Lower leg skin (tissue), 4 donors: ENCODE data around the gene IL31. TPM values are rescaled to one million over a fixed set of nuclear protein-coding genes. Genes with fewer than 3 reads are reported as not detected.
A peak's percentile ranks its signal among the peaks of the same experiment; 100 is the strongest.

Experiments
- DNase-seq, 2 donors: peaks; one replicate each; pipeline ENCODE4 v3.0.0-alpha.2; 2019; ENCODE audit warnings: low spot score in 2 of 2
- H3K4me3 ChIP-seq: fragments of 200-600 bp; sonication (generic); 2 replicates; pipeline ENCODE4 v1.5.1; 2017; ENCODE audit warnings: mild to moderate bottlenecking, low read depth; ENCODE audit not compliant: poor library complexity, severe bottlenecking
- CTCF ChIP-seq, 3 donors: fragments of 450-650 bp; IDR thresholded peaks; one replicate each; pipeline ENCODE4 v1.5.1; 2016; ENCODE audit warnings: antibody characterized with exemption in 3 of 3, mild to moderate bottlenecking in 3 of 3, moderate library complexity in 2 of 3
- POLR2A ChIP-seq, 2 donors: fragments of 450-650 bp; IDR thresholded peaks; one replicate each; pipeline ENCODE4 v1.6.1; 2016 to 2017; ENCODE audit warnings: antibody characterized with exemption in 2 of 2, mild to moderate bottlenecking in 1 of 2, moderate library complexity in 1 of 2
- whole genome bisulfite sequencing, 2 donors: methylation state at CpG; one replicate each; pipeline ENCODE4 v1.1.5; 2018; 5-methylcytosine and 5-hydroxymethylcytosine counted together
- intact Hi-C: fragments of 100-400 bp; cut with DNase I; formaldehyde crosslinking; loops from one replicate; pipeline ENCODE4 v1.15.0; 2023; ENCODE audit warnings: low total_unique reads
- total RNA-seq, 4 donors: library from RNA; depleted of rRNA; stranded (reverse); fragments of >200 nt; gene quantifications; one replicate each; pipeline ENCODE4 v1.1.0, GENCODE V29; 2016

Gene IL31
- total RNA-seq, 4 donors from 2014 or later, result not detected

- no peak overlapping the region for H3K4me3 ChIP-seq
- no peak for TF ChIP-seq POLR2A (IDR thresholded peaks at IDR 0.05)
- no peak for TF ChIP-seq CTCF (IDR thresholded peaks at IDR 0.05)
- 68% methylated on average over 18 of the region's 18 CpGs for WGBS, 2 donors
- DNase-seq, result peak in 1 of 2 donors; percentile 28
- intact Hi-C loops, result no loop called here
These were observed 17.0 kb upstream of the IL31 start for GRCh38 chr12:122190842-122191668.

- intact Hi-C loops, result no loop called here
- TF ChIP-seq CTCF (IDR thresholded peaks at IDR 0.05) (no peak), POLR2A (IDR thresholded peaks at IDR 0.05) (no peak)
- DNase-seq, result no peak
- 80 to 86% methylated on average over 33 to 34 of the region's 34 CpGs for WGBS, 2 donors
- no peak overlapping the region for H3K4me3 ChIP-seq
These were observed 15.8 kb upstream of the IL31 start for GRCh38 chr12:122189626-122190475.

- intact Hi-C loops, result no loop called here
- TF ChIP-seq CTCF (IDR thresholded peaks at IDR 0.05) (no peak), POLR2A (IDR thresholded peaks at IDR 0.05) (no peak)
- no peak overlapping the region for H3K4me3 ChIP-seq
- WGBS, 2 donors, result 58 to 64% methylated on average over 12 of the region's 12 CpGs
- no peak for DNase-seq
These were observed 13.4 kb upstream of the IL31 start for GRCh38 chr12:122187466-122187865.

GRCh38 chr12:122185494-122186082 is 11.6 kb upstream of the IL31 start:
- TF ChIP-seq POLR2A (IDR thresholded peaks at IDR 0.05) (no peak), CTCF (IDR thresholded peaks at IDR 0.05) (no peak)
- 85 to 91% methylated on average over 10 of the region's 10 CpGs for WGBS, 2 donors
- H3K4me3 ChIP-seq, result no peak overlapping the region
- DNase-seq, result no peak
- intact Hi-C loops, result no loop called here

GRCh38 chr12:122185079-122185478 is 11.1 kb upstream of the IL31 start:
- no peak for TF ChIP-seq CTCF (IDR thresholded peaks at IDR 0.05)
- no peak for TF ChIP-seq POLR2A (IDR thresholded peaks at IDR 0.05)
- 90 to 95% methylated on average over 7 of the region's 7 CpGs for WGBS, 2 donors
- intact Hi-C loops, result no loop called here
- no peak for DNase-seq
- no peak overlapping the region for H3K4me3 ChIP-seq
